Nephron progenitor cell (in vitro differentiated cells): ENCODE data around the gene RNF212B.

ENCODE experiments used
- DNase-seq: peaks from one replicate; pipeline ENCODE4 v3.0.0; 2021
- H3K27ac Mint-ChIP-seq: 2 replicates; pipeline ENCODE4 v1.8.0; 2021; ENCODE audit warnings: mild to moderate bottlenecking, moderate library complexity, mixed read lengths
- H3K27me3 Mint-ChIP-seq: 2 replicates; pipeline ENCODE4 v1.8.0; 2021; ENCODE audit warnings: mild to moderate bottlenecking, low read depth, mixed read lengths; ENCODE audit not compliant: poor library complexity
- H3K36me3 Mint-ChIP-seq: 2 replicates; pipeline ENCODE4 v1.8.0; 2021; ENCODE audit warnings: low read depth, mixed read lengths
- H3K4me1 Mint-ChIP-seq: 2 replicates; pipeline ENCODE4 v1.8.0; 2021; ENCODE audit warnings: mixed read lengths
- H3K4me3 Mint-ChIP-seq: 2 replicates; pipeline ENCODE4 v1.8.0; 2021; ENCODE audit warnings: mild to moderate bottlenecking, moderate library complexity, mixed read lengths
- H3K9me3 Mint-ChIP-seq: 2 replicates; pipeline ENCODE4 v1.8.0; 2021; ENCODE audit warnings: mild to moderate bottlenecking, moderate library complexity, mixed read lengths
- CTCF ChIP-seq: fragments of 200-600 bp; sonication (generic); IDR thresholded peaks from 2 replicates; pipeline ENCODE4 v1.5.0; 2021; ENCODE audit warnings: antibody characterized with exemption

The RNF212B gene

GRCh38 chr14:23301288-23301968 is 63.7 kb downstream of the RNF212B start:
- Mint-ChIP-seq H3K36me3 (peaks cover 17% of the 10 kb centered on the region), H3K27ac (peak overlapping the region; percentile 99), H3K9me3 (no peaks in the 10 kb centered on the region), H3K27me3 (no peaks in the 10 kb centered on the region), H3K4me3 (peak overlapping the region; percentile 97), H3K4me1 (peaks cover 49% of the 10 kb centered on the region)
- DNase-seq = peak; percentile 97
- peak; percentile 39 for TF ChIP-seq CTCF

GRCh38 chr14:23301969-23302289 is 64.2 kb downstream of the RNF212B start:
- Mint-ChIP-seq H3K27me3 (no peaks in the 10 kb centered on the region), H3K4me1 (peaks cover 49% of the 10 kb centered on the region), H3K27ac (peak overlapping the region; percentile 89), H3K4me3 (peak overlapping the region; percentile 85), H3K36me3 (peaks cover 13% of the 10 kb centered on the region), H3K9me3 (no peaks in the 10 kb centered on the region)
- DNase-seq = no peak
- TF ChIP-seq CTCF = no peak

- H3K36me3 Mint-ChIP-seq = peaks cover 8% of the 10 kb centered on the region
- H3K4me3 Mint-ChIP-seq = peak within 1 kb of the TSS; percentile 93
- no peak for TF ChIP-seq CTCF
- H3K27ac Mint-ChIP-seq = peak within 1 kb of the TSS; percentile 97
- H3K9me3 Mint-ChIP-seq = no peaks in the 10 kb centered on the region
- peaks cover 55% of the 10 kb centered on the region for H3K4me1 Mint-ChIP-seq
- no peaks in the 10 kb centered on the region for H3K27me3 Mint-ChIP-seq
- peak; percentile 78 for DNase-seq
Observed at GRCh38 chr14:23302290-23303225, 64.8 kb downstream of the RNF212B start, which contains the start of gene PPP1R3E. PPP1R3E (minus strand) TSS chr14:23302859; CDS start chr14:23302576, 283 bp downstream.

GRCh38 chr14:23306412-23307145 is 68.8 kb downstream of the RNF212B start, which contains the start of gene BCL2L2:
BCL2L2 (plus strand) TSS chr14:23306833; CDS start chr14:23307768, 935 bp downstream.
- peaks cover 53% of the 10 kb centered on the region for H3K4me1 Mint-ChIP-seq
- no peaks in the 10 kb centered on the region for H3K9me3 Mint-ChIP-seq
- H3K27me3 Mint-ChIP-seq = no peaks in the 10 kb centered on the region
- peak within 1 kb of the TSS; percentile 94 for H3K4me3 Mint-ChIP-seq
- DNase-seq = peak; percentile 91
- H3K36me3 Mint-ChIP-seq = peaks cover 13% of the 10 kb centered on the region
- H3K27ac Mint-ChIP-seq = peak within 1 kb of the TSS; percentile 98
- no peak for TF ChIP-seq CTCF

GRCh38 chr14:23307146-23307530 is 69.4 kb downstream of the RNF212B start:
- no peak for DNase-seq

More at GRCh38 chr14:23307146-23307530, 69.4 kb downstream of the RNF212B start:
- Mint-ChIP-seq H3K9me3 (no peaks in the 10 kb centered on the region), H3K4me3 (peak overlapping the region; percentile 94), H3K27ac (peak overlapping the region; percentile 98), H3K4me1 (peaks cover 53% of the 10 kb centered on the region), H3K36me3 (peaks cover 18% of the 10 kb centered on the region), H3K27me3 (no peaks in the 10 kb centered on the region)
- TF ChIP-seq CTCF = no peak
